PC-3 (cell line): ENCODE measurements around the gene HM13.

Experiments used
- CTCF ChIP-seq: fragments of 300-600 bp; sonication (generic); conservative IDR thresholded peaks from 2 replicates; pipeline ENCODE4 v1.5.1; 2017; ENCODE audit warnings: antibody characterized with exemption, low read depth, mild to moderate bottlenecking, low read length
- EZH2 ChIP-seq: fragments of 300-600 bp; sonication (generic); IDR thresholded peaks from one replicate; pipeline ENCODE4 v1.6.1; 2017; ENCODE audit warnings: antibody characterized with exemption, mild to moderate bottlenecking, low read length; ENCODE audit not compliant: unreplicated experiment
- EZH2phosphoT487 ChIP-seq: fragments of 300-600 bp; sonication (generic); IDR thresholded peaks from 2 replicates; pipeline ENCODE4 v1.6.1; 2018; ENCODE audit warnings: mild to moderate bottlenecking, antibody characterized with exemption, low read length, borderline replicate concordance

- TF ChIP-seq CTCF (no peak), EZH2phosphoT487 (no peak), EZH2 (no peak)
Measured at GRCh38 chr20:31602431-31602778, 88.2 kb downstream of the HM13 start.
